ENCODE data around the gene C1QTNF4.

- no peak for TF ChIP-seq CTCF (IDR thresholded peaks at IDR 0.05)
- no peak for TF ChIP-seq POLR2A (IDR thresholded peaks at IDR 0.05)
Observed at GRCh38 chr11:47558695-47559094, 35.5 kb downstream of the C1QTNF4 start.

Measured in thyroid gland (tissue), 4 donors.